HG02970 (cell line): Measurements from ENCODE around the gene ING3.

Source experiments
- ATAC-seq: cut with Tn5 transposase; IDR thresholded peaks from one replicate; pipeline ENCODE4 v1.9.1; 2021; ENCODE audit warnings: mild to moderate bottlenecking, moderate library complexity, moderate number of reproducible peaks; ENCODE audit not compliant: unreplicated experiment, low FRiP score

Gene ING3

DNA sequence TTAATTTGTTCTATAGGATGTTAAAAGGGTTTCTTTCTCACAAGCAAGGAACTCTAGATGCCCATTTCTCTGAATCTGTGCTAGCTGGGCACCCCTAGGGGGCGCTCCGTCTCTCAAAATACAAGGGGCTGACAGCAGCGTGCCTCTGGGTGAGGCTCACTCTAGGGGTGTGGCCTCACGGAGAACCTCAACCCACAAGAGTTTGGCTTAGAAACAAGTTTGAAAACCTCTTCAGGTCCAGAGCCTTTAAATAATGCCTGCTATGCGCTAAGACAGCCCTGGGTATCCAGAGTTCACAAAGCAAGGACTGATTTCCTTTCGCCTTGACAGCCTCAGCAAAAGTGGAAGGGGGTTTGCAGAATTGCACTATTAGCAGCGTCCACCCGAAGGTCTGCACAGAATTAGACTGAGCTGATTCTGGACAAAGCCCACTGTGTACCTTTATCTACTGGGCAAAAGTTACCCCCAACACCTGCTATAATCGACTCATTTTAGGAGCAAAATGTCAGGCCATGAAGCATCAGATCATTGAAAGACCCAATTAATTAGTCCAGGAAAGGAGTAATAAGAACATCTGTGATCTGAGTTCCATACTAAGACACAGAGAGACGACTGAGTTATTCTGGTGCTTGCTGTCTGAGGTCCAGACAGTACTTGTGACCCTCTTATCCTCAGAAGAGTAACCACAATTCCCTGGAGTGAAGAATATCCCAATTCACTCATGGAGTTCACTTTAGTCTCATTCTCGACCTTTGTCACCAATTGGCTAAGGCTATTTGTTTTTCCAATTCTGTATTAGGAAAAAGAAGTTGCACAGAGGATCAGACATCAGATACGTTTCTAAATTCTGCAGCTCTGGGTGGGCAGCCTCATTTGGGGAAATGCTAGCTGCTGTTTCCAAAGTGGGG, 37.4 kb downstream of the ING3 start:
- peak; percentile 96 for ATAC-seq

DNA sequence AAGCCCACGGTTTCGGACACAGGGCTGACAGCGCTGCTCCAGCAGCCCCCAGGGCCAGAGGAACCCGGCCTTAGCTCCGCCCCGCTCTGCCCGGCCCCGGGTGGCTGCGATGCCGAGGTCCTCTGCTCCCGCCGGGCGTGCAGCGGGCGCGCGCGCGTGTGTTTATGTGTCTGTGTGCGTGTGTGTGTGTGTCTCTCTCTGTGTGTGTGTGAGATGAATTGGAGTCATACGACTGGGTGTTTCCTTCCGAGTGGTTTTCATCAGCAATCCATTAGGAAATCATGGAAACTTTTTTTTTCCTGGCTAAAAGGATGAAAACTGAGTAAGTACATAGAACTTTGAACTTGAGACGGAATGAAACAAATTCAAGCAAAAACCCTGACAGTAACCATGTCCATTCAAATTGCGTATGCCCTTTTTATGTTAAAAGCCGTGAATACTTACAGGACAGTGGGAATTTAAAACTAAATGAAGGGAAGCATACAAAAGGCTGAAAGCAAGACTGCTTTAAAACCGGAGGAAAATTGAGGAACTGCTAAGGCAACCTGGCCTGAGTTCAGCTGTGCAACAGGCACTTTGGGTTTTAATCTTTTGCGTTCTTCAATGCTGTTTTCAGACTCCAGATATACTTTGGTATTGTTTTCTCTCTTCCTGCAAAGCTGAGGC, 38.1 kb downstream of the ING3 start, which contains the start of gene CPED1:
Gene CPED1 (plus strand): TSS at position 121 of the 666 bp plus-strand sequence. CDS start 911 bp downstream, outside the sequence.
- peak; percentile 49 for ATAC-seq

DNA sequence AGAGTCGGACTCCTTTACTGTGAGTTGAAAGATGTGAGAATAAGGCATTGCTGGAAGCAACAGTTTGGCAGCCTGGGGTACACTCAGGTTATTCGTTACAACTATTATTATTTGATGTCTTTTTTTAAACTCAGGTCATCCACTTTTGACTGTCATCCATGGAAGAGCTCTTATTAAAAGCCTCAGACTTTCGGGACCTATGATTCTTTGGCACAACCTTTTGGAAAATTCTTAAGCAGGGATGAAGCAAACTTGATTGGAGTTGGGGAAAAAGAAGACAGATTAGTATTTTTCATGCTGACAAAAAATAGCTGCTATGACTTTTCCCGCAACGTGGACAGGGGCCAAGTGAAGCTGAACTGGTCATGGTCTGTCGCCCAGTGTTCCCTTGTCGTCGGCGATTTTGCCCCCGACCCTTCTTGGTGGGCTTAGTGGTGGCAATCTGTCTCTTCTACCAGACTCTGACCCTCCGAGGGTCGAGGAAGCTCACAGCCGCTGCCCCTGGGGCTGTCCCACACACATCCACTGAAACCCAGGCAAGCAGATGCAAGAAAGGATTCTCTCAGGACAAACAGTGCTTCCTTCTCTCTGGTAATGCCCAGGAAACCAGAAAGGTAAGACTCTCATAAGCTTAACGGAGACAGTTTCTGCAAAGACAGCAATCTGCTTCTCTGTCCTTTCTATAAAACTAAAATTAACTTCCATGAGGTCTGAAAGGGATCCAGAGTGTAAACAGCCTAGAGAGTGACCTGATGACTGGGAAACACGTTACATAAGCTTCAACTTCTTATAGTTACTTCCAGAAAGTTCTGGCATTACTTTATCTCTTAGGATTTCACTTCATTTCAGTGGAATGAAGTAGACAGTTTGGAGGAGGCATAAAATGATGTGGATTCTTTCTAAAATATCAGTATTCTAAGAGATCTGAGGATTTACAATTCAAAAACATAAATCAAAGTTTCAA, 39.0 kb downstream of the ING3 start:
- ATAC-seq = no peak

DNA sequence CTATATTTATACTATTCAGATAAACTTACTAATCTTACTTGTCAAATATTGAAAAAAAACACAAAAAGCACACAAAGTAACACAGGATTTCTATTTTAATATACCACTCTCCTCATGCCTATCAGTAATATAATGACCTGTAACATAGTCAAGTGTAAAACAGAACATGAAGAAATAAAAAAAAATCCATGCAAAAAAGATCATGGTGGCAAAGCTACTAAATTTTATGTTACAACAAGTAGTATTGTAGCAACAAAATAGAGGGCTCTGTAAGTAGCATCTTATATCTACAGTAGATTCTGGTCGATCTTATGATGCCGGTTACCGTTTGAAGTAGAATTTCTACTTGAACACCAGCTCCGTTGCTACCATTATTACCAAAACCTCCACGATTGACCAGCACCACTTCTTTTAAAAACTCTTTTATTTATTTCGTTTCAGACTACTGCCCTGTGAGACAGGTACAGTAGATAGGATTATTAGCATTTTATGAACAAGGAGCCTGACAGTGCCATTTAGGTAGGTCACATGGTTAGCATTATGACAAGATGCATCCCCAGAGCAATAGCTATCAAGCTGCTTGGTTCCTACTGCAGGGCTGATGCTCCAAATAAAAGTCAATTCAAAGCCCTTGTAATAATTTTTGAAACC, 40.0 kb downstream of the ING3 start:
- ATAC-seq = no peak

DNA sequence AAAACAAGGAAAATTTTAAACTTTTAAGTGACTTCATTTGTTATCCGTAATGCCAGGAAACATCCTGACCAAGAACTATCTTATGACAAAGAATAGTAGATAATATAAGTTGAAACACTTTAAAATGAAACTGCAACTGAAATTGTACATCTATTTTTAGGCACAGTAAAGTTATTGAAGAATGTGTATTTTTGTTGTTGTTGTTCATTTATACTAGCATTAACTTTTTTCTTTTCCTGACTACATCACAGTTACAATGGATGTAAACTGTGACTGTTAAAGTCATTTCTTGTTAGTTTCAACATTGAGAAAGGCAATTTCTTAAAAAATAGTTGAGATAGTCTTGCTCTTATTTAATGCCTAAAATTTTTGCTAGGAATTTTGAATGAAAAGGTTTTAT, 40.6 kb downstream of the ING3 start:
- ATAC-seq = no peak

DNA sequence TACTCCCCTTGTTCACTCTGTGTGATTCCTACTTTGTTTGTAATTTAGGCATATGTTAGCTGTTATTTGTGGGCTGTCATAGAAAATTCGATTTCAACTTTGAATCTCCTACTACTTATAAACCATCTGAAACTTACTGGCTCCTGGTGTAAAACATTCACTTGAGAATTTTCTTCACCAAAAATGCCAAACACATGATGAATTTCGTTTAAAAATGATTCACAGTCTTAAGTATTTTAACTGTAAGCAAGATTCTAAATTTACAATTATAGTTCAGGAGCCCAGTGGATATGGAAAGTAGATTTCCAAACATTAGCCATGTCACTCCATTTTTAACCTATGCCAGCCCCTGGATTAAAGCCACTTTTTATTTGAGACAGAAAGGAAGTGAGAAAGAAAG, 41.0 kb downstream of the ING3 start:
- no peak for ATAC-seq

DNA sequence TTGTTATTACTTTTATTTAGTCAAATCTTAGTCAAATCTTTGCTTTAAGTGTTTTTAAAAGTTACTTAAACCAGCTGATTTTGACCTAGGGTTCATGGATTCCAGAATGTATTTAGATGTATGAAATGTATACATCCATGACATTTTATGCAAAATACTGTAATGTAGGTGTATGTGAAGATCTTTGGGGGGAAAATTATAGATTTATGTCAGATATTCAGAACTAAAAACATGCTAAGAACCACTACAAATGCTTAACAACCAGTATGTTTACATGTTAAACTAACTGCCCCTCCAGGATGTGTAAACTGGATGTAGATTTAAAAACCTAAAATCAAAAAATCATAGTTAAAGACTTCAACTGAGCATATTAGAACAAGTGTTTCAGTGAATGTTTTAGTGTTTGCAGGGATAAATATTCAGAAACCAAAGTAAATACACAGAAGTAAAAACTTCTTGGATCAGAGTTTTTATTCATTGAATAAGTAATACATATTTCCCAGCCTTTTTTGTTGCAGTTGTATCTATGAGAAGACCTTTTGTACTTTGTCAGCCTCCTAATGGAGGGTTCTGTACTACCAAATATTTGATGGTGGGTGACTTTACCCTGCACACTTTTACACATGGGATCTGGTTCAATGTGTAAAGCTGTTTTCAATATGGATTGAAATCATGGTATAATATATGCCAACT, 41.8 kb downstream of the ING3 start:
- ATAC-seq = no peak

DNA sequence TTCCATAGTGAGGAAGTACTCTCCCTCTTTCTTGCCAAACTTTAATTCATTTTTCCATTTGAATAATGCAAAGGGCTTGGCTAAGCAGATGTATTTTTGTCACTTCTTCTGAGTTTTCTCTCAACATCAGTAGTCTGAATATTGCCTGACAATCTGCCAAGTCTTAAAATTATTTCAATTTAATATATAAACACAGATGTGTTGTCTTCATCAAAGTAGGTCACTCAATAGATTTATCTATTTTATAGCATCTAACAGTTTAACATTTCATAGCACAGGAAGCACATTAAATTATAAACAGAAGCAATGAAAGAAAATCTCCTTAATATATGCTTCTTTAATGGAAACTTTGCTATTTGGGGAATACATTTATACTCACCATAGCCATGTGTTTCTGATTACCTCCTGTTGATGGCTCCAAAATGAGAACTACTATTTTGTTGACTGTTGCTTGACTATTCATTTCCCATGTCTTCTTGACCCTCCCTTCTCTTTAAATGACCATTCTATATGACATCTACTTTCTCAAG, 42.5 kb downstream of the ING3 start:
- no peak for ATAC-seq

DNA sequence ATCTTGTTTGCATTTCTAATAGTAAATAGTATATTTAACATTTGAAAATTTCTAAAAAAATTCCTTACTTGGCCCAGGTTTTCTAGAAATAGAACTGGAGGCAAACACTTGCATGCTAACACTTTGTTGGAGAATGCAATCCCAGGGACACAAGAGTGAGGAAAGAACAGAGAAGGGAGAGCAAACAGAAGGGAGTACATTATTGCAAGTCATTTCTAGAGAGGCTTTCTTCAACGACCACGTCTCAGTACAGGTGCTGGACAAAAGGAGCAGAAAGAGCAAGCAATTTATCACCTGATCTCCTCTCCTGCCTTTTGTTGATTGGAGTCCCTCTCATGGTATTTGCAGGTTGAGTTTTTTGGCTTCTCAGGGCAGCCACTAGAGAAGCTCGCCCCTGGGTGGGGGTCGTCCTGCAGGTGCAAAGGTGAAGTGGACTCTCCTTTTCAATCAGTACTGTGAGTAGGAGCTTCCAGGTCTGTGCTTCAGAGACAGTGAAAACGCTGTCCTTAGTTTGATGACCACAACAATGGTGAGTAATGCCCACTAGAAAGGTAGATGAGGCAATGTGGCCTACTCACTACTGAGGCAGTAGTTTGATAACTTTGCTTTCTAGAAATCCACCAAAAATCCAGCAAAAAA, 43.1 kb downstream of the ING3 start:
- ATAC-seq = no peak

DNA sequence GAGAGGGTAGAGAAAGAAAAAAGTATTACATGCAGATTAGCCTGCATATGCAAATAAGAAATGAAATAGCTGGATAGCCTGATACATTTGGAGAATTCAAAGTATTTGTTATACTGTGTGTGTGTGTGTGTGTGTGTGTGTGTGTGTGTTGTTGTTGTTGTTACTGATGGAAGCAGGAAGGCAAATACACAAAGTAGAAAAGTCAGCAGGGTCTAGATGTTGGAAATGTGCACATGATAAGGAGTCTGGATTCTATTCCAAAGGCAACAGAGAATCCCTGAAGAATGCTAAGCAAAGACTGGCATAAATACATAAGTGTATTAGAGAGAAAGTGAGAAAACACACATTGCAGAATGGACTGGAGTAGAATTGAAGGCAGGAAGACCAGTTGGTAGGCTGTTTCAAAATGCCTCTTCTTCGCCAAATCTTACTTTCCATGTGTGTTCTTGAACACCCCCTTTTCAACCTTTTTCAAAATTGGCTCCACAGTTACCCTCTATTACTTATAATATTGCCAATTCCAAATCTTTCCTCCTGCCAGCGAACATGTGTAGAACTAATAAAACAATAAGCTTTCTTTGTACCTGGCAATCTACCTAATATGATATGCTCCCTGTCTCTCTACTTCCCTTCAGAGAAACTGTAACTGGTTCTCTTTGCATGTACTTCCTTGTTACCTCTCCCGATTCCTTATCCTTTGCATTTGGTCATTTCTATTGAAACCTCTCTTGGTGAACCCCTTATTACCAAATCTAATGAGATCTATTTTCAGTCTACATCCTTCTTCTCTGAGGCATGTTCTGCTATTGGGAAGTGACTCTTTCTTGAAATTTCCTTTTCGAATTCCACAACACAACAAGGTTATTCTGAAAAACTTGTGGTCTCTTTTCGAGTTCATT, 44.2 kb downstream of the ING3 start:
- no peak for ATAC-seq

DNA sequence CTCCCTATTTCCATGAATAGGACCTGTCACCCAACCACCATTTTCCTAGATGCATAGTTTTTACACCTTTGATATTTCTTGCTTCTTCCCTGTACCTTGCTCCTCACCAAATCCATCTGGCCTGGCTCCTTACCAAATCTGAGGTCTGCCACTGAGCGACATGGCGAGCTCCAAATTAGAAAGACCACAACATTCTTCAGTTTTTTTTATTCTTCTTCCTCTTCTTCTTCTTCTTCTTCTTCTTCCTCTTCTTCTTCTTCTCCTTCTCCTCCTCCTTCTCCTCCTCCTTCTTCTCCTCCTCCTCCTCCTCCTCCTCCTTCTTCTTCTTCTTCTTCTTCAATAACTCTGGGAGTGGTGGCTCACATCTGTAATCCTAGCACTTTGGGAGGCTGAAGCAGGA, 45.1 kb downstream of the ING3 start:
- no peak for ATAC-seq

DNA sequence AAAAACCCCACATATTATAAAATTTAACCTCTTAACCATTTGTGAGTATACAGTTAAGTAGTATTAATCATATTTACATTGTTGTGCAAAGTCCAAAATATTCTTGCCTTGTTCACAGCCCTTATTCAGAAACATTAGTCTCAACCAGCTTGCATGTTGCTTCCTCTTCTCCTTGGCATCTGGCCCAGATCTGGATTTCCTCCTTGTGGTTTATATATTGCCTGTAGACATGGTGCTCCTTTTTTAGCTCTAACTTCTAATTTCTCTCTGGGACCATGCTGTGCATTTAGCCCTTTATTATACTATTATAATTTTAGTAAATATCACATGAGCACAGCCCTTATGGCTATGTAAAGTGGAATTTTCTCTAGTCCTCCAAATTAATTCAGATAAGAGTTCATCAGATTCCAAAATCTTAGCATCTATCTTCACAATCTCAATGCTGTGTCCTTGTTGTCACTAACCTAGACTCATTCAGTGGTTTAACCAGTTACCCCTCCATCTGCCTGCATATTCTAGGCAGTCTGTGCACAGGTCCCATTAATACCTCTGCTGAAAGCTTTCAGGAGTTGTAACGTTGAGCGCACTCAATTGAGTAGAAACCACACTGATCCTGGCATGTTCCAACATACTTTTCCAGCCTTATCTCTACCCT, 45.9 kb downstream of the ING3 start:
- ATAC-seq = no peak

DNA sequence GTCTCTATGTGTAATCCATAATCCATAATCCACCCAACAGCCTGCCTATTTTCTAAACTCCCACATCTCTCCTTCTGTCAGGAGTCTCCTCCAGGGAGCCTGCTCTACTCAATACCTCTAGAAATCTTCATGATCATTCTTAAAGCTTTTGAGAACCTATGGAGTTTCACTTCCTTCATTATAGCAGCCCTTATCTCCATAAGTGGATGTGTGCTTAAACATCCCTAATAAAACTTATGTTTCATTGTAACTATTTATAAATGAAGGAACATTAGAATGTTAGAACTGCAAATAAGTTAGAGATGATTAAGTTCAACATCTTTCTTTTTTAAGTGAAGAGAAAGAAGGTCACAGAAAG, 46.4 kb downstream of the ING3 start:
- ATAC-seq = no peak

DNA sequence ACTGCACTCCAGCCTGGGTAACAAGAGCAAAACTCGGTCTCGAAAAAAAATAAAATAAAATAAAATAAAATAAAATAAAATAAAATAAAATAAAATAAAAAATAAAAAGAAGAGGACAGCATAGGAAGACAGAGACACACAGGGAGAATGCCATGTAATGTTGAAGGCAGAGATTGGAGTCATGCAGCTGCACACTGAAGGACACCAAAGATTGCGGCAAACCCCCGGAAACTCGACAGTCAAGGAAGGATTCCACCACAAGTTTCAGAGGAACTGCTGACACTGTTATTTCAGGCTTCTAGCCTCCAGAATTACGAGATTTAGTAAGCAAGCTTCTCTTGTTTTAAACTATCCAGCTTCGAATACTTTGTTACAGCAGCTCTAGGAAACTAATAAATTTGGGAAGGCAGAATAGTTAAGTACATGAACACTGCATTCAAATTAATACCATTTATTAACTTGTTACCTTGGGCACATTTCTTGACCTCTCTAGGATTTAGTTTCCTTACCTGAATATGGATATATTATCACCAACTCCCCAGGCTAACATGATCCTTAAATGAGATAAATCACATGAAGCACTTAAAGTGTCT, 47.4 kb downstream of the ING3 start:
- ATAC-seq = no peak

DNA sequence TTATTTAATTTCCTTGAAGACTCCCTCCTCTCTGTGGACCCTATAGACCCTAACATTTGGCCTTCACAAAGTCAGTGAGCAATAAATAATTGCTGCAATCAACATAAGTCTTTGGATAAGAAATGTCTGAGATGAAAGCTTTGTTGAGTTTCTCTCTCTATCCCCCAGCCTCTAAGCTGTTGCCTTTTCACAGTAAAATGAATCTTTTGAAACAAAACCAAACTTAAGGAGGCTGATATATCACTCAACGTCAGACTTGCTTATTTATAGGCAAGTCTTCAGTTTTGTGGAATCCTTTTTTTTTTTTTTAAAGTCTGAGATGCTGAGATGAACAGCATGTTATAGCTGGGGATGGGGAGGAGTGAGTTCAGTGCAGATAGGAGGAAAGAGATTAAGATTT, 47.9 kb downstream of the ING3 start:
- no peak for ATAC-seq

DNA sequence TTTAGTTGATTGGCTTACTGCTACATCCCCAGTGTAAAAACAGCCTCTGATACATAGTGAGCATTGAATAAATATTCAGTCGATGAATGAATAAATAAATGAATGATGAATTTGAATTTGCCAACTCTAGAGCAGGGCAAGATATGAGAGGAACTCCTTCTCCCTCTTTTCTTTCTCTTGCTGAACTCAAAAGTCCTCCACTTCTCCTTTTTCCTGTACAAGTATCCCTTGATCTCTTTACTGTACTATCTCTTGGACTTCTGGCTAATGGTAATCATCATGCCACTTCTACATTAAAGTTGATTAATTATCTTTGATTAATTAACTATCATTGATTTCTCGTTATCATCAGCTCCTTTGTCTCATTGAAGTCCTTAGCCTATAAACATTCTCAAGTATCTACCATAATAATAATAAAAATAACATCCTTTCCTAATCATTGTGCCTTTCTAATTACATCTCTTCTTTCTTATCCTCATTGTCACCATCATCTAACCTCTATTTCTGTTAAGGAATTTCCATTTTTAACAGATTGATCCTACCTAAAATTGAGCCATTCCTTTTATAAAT, 48.5 kb downstream of the ING3 start:
- ATAC-seq = no peak
